HEK293 (cell line): ENCODE measurements around the gene CYP27B1.

Experiments
- CTCF ChIA-PET: fragments of 350-600 bp; formaldehyde crosslinking; extraction: SDS; loops from one replicate; lab custom pipeline; 2021; ENCODE audit warnings: antibody characterized with exemption; lab: Yijun Ruan, JAX
- POLR2A ChIA-PET: fragments of 300-600 bp; formaldehyde crosslinking; extraction: SDS; loops from one replicate; lab custom pipeline; 2020; ENCODE audit warnings: antibody characterized with exemption, inconsistent platforms; lab: Yijun Ruan, JAX
- H3K27ac ChIP-seq: fragments of 200-500 bp; sonication (Bioruptor generic); 2 replicates; pipeline ENCODE4 v1.5.1; 2014; ENCODE audit warnings: low read depth, low read length, control low read depth, inconsistent platforms; ENCODE audit errors: extremely low read depth
- H3K36me3 ChIP-seq, 2 experiments: fragments of 200-500 bp in 1 of 2; sonication (Bioruptor generic) in 1 of 2; 1 replicate in 1 of 2; 2 replicates in 1 of 2; pipeline ENCODE4 v1.5.1; 2014 to 2017; ENCODE audit warnings: inconsistent platforms in 2 of 2, low read length in 2 of 2; ENCODE audit not compliant: control insufficient read depth in 2 of 2, insufficient read depth in 1 of 2
- H3K4me1 ChIP-seq: fragments of 200-500 bp; sonication (Bioruptor generic); 2 replicates; pipeline ENCODE4 v1.5.1; 2014; ENCODE audit warnings: mild to moderate bottlenecking, low read length, inconsistent platforms; ENCODE audit not compliant: control insufficient read depth, insufficient read depth
- H3K4me3 ChIP-seq: 2 replicates; pipeline ENCODE4 v1.5.1; 2011; ENCODE audit warnings: low read depth, mild to moderate bottlenecking, control low read depth, low read length, moderate library complexity
- H3K9me3 ChIP-seq: fragments of 200-500 bp; sonication (Bioruptor generic); 2 replicates; pipeline ENCODE4 v1.5.1; 2014; ENCODE audit warnings: low read depth, low read length, inconsistent platforms; ENCODE audit not compliant: control insufficient read depth, insufficient read depth
- BCL11B ChIP-seq: fragments of 450-650 bp; formaldehyde crosslinking; IDR thresholded peaks from 2 replicates; pipeline ENCODE4 v1.5.1; 2016; ENCODE audit warnings: low read depth, missing biosample characterization, missing genetic modification characterization
- GLIS2 ChIP-seq: fragments of 450-650 bp; formaldehyde crosslinking; IDR thresholded peaks from 2 replicates; pipeline ENCODE4 v1.5.1; 2016; ENCODE audit warnings: missing biosample characterization, missing genetic modification characterization
- MYNN ChIP-seq: fragments of 450-650 bp; formaldehyde crosslinking; IDR thresholded peaks from 2 replicates; pipeline ENCODE4 v1.5.1; 2016; ENCODE audit warnings: missing biosample characterization, missing genetic modification characterization, borderline replicate concordance
- SALL2 ChIP-seq: fragments of 450-650 bp; formaldehyde crosslinking; IDR thresholded peaks from 2 replicates; pipeline ENCODE4 v1.5.0; 2017; ENCODE audit warnings: missing biosample characterization, mild to moderate bottlenecking, missing genetic modification characterization, borderline replicate concordance
- ZBTB17 ChIP-seq: fragments of 450-650 bp; formaldehyde crosslinking; IDR thresholded peaks from 2 replicates; pipeline ENCODE4 v1.5.1; 2016; ENCODE audit warnings: missing biosample characterization, missing genetic modification characterization
- ZBTB8A ChIP-seq: fragments of 450-650 bp; formaldehyde crosslinking; IDR thresholded peaks from 2 replicates; pipeline ENCODE4 v1.5.1; 2016; ENCODE audit warnings: missing biosample characterization, missing genetic modification characterization
- ZFP37 ChIP-seq: fragments of 450-650 bp; formaldehyde crosslinking; IDR thresholded peaks from 2 replicates; pipeline ENCODE4 v1.5.1; 2016; ENCODE audit warnings: missing biosample characterization, missing genetic modification characterization
- ZFP41 ChIP-seq: fragments of 450-650 bp; formaldehyde crosslinking; IDR thresholded peaks from 2 replicates; pipeline ENCODE4 v1.5.1; 2016; ENCODE audit warnings: missing biosample characterization, missing genetic modification characterization, borderline replicate concordance
- ZNF112 ChIP-seq: fragments of 450-650 bp; formaldehyde crosslinking; IDR thresholded peaks from 2 replicates; pipeline ENCODE4 v1.5.0; 2017; ENCODE audit warnings: missing biosample characterization, missing genetic modification characterization
- ZNF169 ChIP-seq: fragments of 450-650 bp; formaldehyde crosslinking; IDR thresholded peaks from 2 replicates; pipeline ENCODE4 v1.5.1; 2016; ENCODE audit warnings: missing biosample characterization, missing genetic modification characterization
- ZNF18 ChIP-seq: fragments of 450-650 bp; formaldehyde crosslinking; IDR thresholded peaks from 2 replicates; pipeline ENCODE4 v1.5.1; 2016; ENCODE audit warnings: missing biosample characterization, missing genetic modification characterization
- ZNF221 ChIP-seq: fragments of 450-650 bp; formaldehyde crosslinking; IDR thresholded peaks from 2 replicates; pipeline ENCODE4 v1.5.1; 2017; ENCODE audit warnings: missing biosample characterization, missing genetic modification characterization, borderline replicate concordance
- ZNF426 ChIP-seq: fragments of 450-650 bp; formaldehyde crosslinking; IDR thresholded peaks from 2 replicates; pipeline ENCODE4 v1.5.1; 2017; ENCODE audit warnings: missing biosample characterization, missing genetic modification characterization, mild to moderate bottlenecking, inconsistent platforms, moderate library complexity
- ZNF629 ChIP-seq: fragments of 450-650 bp; formaldehyde crosslinking; IDR thresholded peaks from 2 replicates; pipeline ENCODE4 v1.5.1; 2017; ENCODE audit warnings: missing biosample characterization, missing genetic modification characterization
- ZNF639 ChIP-seq: fragments of 450-650 bp; formaldehyde crosslinking; IDR thresholded peaks from 2 replicates; pipeline ENCODE4 v1.5.1; 2016; ENCODE audit warnings: missing biosample characterization, missing genetic modification characterization
- ZNF747 ChIP-seq: fragments of 450-650 bp; formaldehyde crosslinking; IDR thresholded peaks from 2 replicates; pipeline ENCODE4 v1.5.1; 2016; ENCODE audit warnings: missing biosample characterization, missing genetic modification characterization
- ZNF791 ChIP-seq: fragments of 450-650 bp; formaldehyde crosslinking; IDR thresholded peaks from 2 replicates; pipeline ENCODE4 v1.5.1; 2016; ENCODE audit warnings: missing biosample characterization, missing genetic modification characterization
- ZNF830 ChIP-seq: fragments of 450-650 bp; IDR thresholded peaks from 2 replicates; pipeline ENCODE4 v1.5.0; 2018; ENCODE audit warnings: missing biosample characterization, missing genetic modification characterization, low read depth, mild to moderate bottlenecking, moderate library complexity
- TF ChIP-seq, protein P1 (sequence below): fragments of 450-650 bp; formaldehyde crosslinking; IDR thresholded peaks from 2 replicates; pipeline ENCODE4 v1.5.1; 2016; ENCODE audit warnings: missing biosample characterization, missing genetic modification characterization, low read depth

The CYP27B1 gene

GRCh38 chr12:57749061-57749460 lies 17.8 kb downstream of the CYP27B1 start:
- TF ChIP-seq ZNF169 (tag by site-specific recombination) (no peak), ZNF639 (tag by site-specific recombination) (no peak), ZNF221 (no peak), MYNN (tag by site-specific recombination) (no peak), ZFP41 (tag by site-specific recombination) (no peak), SALL2 (tag by site-specific recombination) (no peak), BCL11B (no peak), ZNF747 (tag by site-specific recombination) (no peak), ZNF112 (no peak), ZNF791 (no peak), ZNF830 (tag by site-specific recombination) (no peak), ZNF629 (tag by site-specific recombination) (no peak), ZNF18 (tag by site-specific recombination) (no peak), ZFP37 (tag by site-specific recombination) (no peak), ZBTB8A (no peak), GLIS2 (no peak), ZNF426 (tag by site-specific recombination) (no peak)
- TF ChIP-seq, protein P1, sequence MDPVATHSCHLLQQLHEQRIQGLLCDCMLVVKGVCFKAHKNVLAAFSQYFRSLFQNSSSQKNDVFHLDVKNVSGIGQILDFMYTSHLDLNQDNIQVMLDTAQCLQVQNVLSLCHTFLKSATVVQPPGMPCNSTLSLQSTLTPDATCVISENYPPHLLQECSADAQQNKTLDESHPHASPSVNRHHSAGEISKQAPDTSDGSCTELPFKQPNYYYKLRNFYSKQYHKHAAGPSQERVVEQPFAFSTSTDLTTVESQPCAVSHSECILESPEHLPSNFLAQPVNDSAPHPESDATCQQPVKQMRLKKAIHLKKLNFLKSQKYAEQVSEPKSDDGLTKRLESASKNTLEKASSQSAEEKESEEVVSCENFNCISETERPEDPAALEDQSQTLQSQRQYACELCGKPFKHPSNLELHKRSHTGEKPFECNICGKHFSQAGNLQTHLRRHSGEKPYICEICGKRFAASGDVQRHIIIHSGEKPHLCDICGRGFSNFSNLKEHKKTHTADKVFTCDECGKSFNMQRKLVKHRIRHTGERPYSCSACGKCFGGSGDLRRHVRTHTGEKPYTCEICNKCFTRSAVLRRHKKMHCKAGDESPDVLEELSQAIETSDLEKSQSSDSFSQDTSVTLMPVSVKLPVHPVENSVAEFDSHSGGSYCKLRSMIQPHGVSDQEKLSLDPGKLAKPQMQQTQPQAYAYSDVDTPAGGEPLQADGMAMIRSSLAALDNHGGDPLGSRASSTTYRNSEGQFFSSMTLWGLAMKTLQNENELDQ (tag by site-specific recombination) = no peak
- CTCF ChIA-PET = no interaction called here
- Histone ChIP-seq H3K9me3 (no peaks in the 10 kb centered on the region), H3K36me3 (peaks cover 17 to 57% of the 10 kb centered on the region in 2 experiments), H3K4me1 (peaks cover 13% of the 10 kb centered on the region), H3K27ac (no peak overlapping the region), H3K4me3 (no peak overlapping the region)
- POLR2A ChIA-PET = interaction anchor here (0.5 to 0.7 kb wide), 2 partner anchors 20 to 23 kb away, joined by 3 to 4 read pairs; partner anchors contain the start of genes EEF1AKMT3 and METTL1

DNA sequence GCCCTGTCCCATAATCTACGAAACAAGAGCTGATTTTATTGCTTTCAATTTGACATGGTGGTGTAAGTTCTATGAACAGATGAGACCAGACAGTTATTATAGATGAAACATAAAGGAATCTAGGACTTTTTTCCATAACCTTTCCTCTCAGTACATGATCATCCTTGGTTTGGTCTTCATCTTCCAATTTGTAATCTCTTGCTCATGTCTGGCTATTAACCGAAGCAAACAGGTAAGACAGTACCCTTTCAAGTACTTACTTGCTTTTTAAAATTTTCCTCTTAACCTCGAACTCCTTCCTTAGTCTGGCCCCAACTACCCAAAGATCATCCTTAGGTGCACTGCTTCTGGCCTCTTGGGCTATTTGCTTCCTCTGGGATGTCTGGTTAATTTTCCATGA lies 20.9 kb downstream of the CYP27B1 start:
- peak overlapping the region; percentile 69 for H3K4me3 ChIP-seq
- no peak for TF ChIP-seq ZFP37 (tag by site-specific recombination)
- peak; percentile 76 for TF ChIP-seq ZBTB17 (tag by site-specific recombination)
- TF ChIP-seq, all 188 proteins: peak for 1
- Histone ChIP-seq H3K27ac (no peak overlapping the region), H3K4me1 (0 out of 2 replicates have a peak, but pooled peaks cover 2% of the 10 kb centered on the region), H3K9me3 (no peaks in the 10 kb centered on the region), H3K36me3 (peaks cover 17 to 52% of the 10 kb centered on the region in 2 experiments)
- CTCF ChIA-PET = no interaction called here
- POLR2A ChIA-PET = interaction anchor here (0.6 to 2.4 kb wide), 4 partner anchors 13 to 37 kb away, joined by 3 to 10 read pairs (median 8); partner anchors contain the start of genes EEF1AKMT3, METTL1 and TSFM
